Right lobe of liver (tissue), 6 donors: ENCODE results near the gene FRMD4B. TPM values are rescaled to one million over a fixed set of nuclear protein-coding genes. Genes with fewer than 3 reads are reported as not detected.
A peak's percentile ranks its signal among the peaks of the same experiment; 100 is the strongest.
"Not testable (repeated sequence)": the region's sequence is repeated elsewhere in the genome, so short reads cannot be mapped to it uniquely, and the experiment has no call there.

Experiments used
- ATAC-seq, 4 donors: fragments of 200-7000 bp; cut with Tn5 transposase; one replicate each; pipeline ENCODE4 v1.9.1; 2020; ENCODE audit warnings: mild to moderate bottlenecking in 4 of 4, moderate library complexity in 4 of 4
- DNase-seq, 3 donors: peaks; one replicate each; pipeline ENCODE4 v3.0.0-alpha.2; 2020
- H3K27ac ChIP-seq, 3 donors: fragments of 200-600 bp; one replicate each; pipeline ENCODE4 v1.8.0; 2022
- H3K27me3 ChIP-seq, 2 donors: fragments of 200-600 bp; one replicate each; pipeline ENCODE4 v1.8.0; 2022
- H3K36me3 ChIP-seq, 4 donors: fragments of 200-600 bp; sonication (generic) in 1 of 4; one replicate each; pipeline versions ENCODE4 v1.5.1 to v1.8.0; 2017 to 2022; ENCODE audit warnings: control low read depth in 1 of 4
- H3K4me1 ChIP-seq, 4 donors: fragments of 200-600 bp; sonication (generic) in 1 of 4; one replicate each; pipeline versions ENCODE4 v1.5.1 to v1.8.0; 2017 to 2022; ENCODE audit warnings: control low read depth in 1 of 4
- H3K4me3 ChIP-seq, 3 donors: fragments of 200-600 bp; one replicate each; pipeline ENCODE4 v1.8.0; 2022
- H3K9me3 ChIP-seq, 4 donors: fragments of 200-600 bp; sonication (generic) in 1 of 4; one replicate each; pipeline versions ENCODE4 v1.5.1 to v1.8.0; 2017 to 2022; ENCODE audit warnings: control low read depth in 1 of 4
- POLR2A ChIP-seq: fragments of 450-650 bp; IDR thresholded peaks from one replicate; pipeline ENCODE4 v1.6.1; 2017; ENCODE audit warnings: antibody characterized with exemption, mild to moderate bottlenecking
- WGBS: methylation state at CpG from one replicate; pipeline ENCODE4 v1.1.6; 2018; ENCODE audit warnings: low coverage, low lambda C conversion rate; ENCODE audit not compliant: insufficient coverage; ENCODE audit errors: missing lambda C conversion rate; 5-methylcytosine and 5-hydroxymethylcytosine counted together
- intact Hi-C, 2 donors: fragments of 100-400 bp; cut with DNase I; formaldehyde crosslinking; loops; one replicate each; pipeline versions ENCODE4 v1.11.2 to v1.14.1; 2022
- total RNA-seq, 6 experiments: library from RNA; depleted of rRNA in 2 of 6; stranded (reverse); fragments of >200 nt in 2 of 6; fragmentation: NEBNext Ultra II Directional in 3 of 6; extraction: Animal tissue kit (Norgen Biotek cat#: 25700) in 3 of 6; gene quantifications; one replicate each; pipeline versions ENCODE4 v1.1.0 to v1.2.4, GENCODE V29; 2016 to 2023
- TF ChIP-seq, protein P1 (sequence below), 4 donors: fragments of 200-600 bp in 3 of 4; fragments of 450-650 bp in 1 of 4; IDR thresholded peaks; one replicate each; pipeline versions ENCODE4 v1.5.1 to v1.8.0; 2016 to 2022; ENCODE audit warnings: antibody characterized with exemption in 4 of 4, mild to moderate bottlenecking in 2 of 4
- donor health status: DM: no; HTN: yes; CAD: no.
- donor health status: DM: no; HTN: no; CAD: no.
- donor health status: DM: no; HTN: no; CAD: no.
- donor health status: DM: no; HTN: yes; CAD: no.
- donor health status: DM: no; HTN: yes; CAD: no.

FRMD4B gene
- total RNA-seq, 6 experiments from 2014 or later: 9.2 to 21.0 (median 12.3) TPM

DNA sequence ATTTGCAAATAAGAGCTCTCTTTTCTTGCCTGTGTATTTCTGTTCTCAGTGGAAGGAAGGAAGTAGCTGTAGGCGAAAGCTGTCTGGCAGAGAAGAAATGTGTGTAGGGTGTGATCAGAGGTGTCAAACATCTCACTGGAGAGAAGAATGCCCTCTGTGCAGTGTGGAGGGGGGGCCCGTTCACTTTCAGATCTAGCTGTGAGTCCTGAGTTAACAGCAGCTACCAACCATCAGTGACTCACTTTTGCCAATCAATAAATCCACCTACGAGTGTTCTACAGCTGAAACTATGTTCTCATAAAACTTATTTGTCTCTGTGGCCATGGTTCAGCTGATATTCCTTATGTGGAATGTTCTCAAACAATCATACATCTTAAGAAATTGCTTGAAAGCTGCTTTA lies 103.7 kb downstream of the FRMD4B start:
- TF ChIP-seq, protein P1, sequence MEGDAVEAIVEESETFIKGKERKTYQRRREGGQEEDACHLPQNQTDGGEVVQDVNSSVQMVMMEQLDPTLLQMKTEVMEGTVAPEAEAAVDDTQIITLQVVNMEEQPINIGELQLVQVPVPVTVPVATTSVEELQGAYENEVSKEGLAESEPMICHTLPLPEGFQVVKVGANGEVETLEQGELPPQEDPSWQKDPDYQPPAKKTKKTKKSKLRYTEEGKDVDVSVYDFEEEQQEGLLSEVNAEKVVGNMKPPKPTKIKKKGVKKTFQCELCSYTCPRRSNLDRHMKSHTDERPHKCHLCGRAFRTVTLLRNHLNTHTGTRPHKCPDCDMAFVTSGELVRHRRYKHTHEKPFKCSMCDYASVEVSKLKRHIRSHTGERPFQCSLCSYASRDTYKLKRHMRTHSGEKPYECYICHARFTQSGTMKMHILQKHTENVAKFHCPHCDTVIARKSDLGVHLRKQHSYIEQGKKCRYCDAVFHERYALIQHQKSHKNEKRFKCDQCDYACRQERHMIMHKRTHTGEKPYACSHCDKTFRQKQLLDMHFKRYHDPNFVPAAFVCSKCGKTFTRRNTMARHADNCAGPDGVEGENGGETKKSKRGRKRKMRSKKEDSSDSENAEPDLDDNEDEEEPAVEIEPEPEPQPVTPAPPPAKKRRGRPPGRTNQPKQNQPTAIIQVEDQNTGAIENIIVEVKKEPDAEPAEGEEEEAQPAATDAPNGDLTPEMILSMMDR (IDR thresholded peaks at IDR 0.05): no peak
- TF ChIP-seq POLR2A: no peak
- no peaks in the 10 kb centered on the region for H3K9me3 ChIP-seq
- peak; percentile 44 to 90 (median 61) for ATAC-seq
- 19% methylated on average over 3 of the region's 3 CpGs for WGBS
- no peak overlapping the region for H3K4me3 ChIP-seq
- intact Hi-C loops: no loop called here
- no peak overlapping the region for H3K27ac ChIP-seq
- H3K36me3 ChIP-seq: no peaks in the 10 kb centered on the region
- H3K27me3 ChIP-seq: no peaks in the 10 kb centered on the region
- H3K4me1 ChIP-seq: no peaks in the 10 kb centered on the region
- no peak for DNase-seq

DNA sequence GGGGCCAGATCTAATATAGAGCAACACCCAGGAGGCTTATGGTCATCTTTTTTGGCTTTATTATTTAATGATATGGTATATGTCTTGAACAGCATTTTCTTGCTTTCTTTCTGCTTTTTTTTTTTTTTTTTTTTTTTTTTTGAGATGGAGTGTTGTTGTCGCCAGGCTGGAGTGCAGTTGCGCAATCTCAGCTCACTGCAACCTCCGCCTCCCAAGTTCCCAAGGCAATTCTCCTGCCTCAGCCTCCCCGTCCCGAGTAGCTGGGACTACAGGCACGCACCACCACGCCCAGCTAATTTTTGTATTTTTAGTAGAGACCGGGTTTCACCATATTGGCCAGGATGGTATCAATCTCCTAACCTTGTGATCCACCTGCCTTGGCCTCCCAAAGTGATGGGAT lies 108.5 kb downstream of the FRMD4B start:
- H3K4me1 ChIP-seq, H3K4me3 ChIP-seq, H3K36me3 ChIP-seq, H3K27ac ChIP-seq, intact Hi-C loops, ATAC-seq, H3K9me3 ChIP-seq, H3K27me3 ChIP-seq, DNase-seq: not testable (repeated sequence)
- 84% methylated on average over 8 of the region's 8 CpGs for WGBS

DNA sequence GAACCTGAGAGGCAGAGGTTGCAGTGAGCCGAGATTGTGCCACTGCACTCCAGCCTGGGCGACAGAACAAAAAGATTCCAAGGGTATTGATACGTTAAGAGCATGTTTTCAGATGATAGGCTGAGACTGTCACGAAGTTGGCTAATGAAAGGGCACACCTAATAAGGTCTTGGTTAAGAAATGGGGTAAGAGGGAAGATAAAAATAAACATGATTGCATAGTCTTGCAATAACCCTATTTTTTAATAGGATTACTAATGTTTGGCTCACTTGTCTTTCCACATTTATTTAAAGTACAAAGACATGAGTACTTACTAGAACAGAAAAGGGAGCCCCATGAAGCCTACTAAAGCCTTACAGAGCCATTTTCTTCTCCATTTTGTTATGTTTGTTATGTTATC lies 109.0 kb downstream of the FRMD4B start:
- H3K9me3 ChIP-seq: no peaks in the 10 kb centered on the region
- intact Hi-C loops: no loop called here

DNA sequence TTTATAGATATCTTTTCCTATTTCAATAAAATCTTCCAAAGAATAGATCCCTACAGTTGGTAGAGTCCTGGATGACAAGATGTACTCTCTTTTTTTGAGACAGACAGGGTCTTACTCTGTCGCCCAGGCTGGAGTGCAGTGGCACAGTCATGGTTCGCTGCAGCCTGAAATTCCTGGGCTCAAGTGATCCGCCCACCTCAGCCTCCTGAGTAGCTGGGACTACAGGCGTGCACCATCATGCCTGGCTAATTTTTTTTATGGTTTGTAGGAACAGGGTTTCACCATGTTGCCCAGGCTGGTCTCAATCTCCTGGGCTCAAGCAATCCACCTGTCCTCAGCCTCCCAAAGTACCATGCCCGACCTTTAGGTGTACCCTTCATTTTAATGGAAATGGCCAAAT lies 109.7 kb downstream of the FRMD4B start:
- H3K27ac ChIP-seq, H3K27me3 ChIP-seq, H3K4me3 ChIP-seq, H3K36me3 ChIP-seq, DNase-seq, intact Hi-C loops, ATAC-seq, H3K9me3 ChIP-seq, H3K4me1 ChIP-seq: not testable (repeated sequence)
- WGBS: 93% methylated on average over 5 of the region's 5 CpGs

More for the DNA sequence above, 109.0 kb downstream of the FRMD4B start:
- WGBS: 93% methylated on average over 4 of the region's 4 CpGs
- DNase-seq: no peak
- Histone ChIP-seq H3K27ac (no peak overlapping the region), H3K36me3 (no peaks in the 10 kb centered on the region), H3K4me3 (no peak overlapping the region), H3K4me1 (no peaks in the 10 kb centered on the region), H3K27me3 (no peaks in the 10 kb centered on the region)
- no peak for ATAC-seq
- no peak for TF ChIP-seq POLR2A
- TF ChIP-seq, protein P1 (IDR thresholded peaks at IDR 0.05): no peak

DNA sequence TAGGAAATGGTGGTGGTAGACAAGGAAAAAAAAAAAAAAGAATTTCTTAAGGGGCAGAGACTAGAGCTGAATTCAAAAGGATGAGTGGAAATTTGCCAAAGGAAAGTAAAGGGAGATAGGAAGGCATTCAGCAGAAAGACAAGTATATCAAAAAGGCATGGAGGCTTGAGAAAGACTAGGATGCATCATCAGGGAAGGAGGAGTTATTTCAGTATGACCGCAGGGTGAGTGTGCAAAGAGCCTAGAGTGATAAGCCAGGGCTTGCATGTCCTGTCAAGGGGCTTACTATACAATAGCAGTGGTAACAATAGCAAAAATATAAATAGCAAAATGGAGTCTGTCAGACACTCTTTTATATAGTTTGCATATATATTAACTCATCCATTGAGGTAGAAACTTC lies 112.0 kb downstream of the FRMD4B start:
- Histone ChIP-seq H3K4me3 (no peak overlapping the region), H3K36me3 (no peaks in the 10 kb centered on the region), H3K4me1 (peaks cover 0 to 3% (median 0%) of the 10 kb centered on the region in 4 donors), H3K27me3 (no peaks in the 10 kb centered on the region), H3K27ac (no peak overlapping the region), H3K9me3 (no peaks in the 10 kb centered on the region)
- DNase-seq: no peak
- no peak for ATAC-seq
- intact Hi-C loops: no loop called here
- WGBS: 100% methylated on average over 1 of the region's 1 CpG
- no peak for TF ChIP-seq POLR2A
- TF ChIP-seq, protein P1 (IDR thresholded peaks at IDR 0.05): no peak

DNA sequence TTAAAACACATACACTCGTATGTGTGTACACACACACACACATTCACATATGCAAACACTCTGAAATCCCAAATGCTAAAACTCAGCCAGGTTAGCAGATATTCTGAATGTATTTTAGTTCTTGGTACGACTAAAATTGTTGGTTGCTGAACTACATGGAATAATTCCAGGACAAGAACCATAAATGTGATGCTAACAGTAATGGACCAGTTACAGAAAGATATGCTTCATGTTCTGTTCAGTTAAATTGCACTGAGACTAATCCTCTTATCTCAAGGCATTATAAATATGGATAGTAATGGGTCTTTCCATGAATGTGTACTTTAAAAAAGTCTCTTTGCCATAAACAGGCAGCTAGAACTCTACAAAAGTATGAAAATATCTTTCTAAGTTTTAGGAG lies 113.3 kb downstream of the FRMD4B start:
- intact Hi-C loops: no loop called here
- peaks cover 0 to 3% (median 0%) of the 10 kb centered on the region in 4 donors for H3K4me1 ChIP-seq
- 87% methylated on average over 2 of the region's 2 CpGs for WGBS
- no peak overlapping the region for H3K4me3 ChIP-seq
- DNase-seq (no peak), ATAC-seq (no peak)
- no peak overlapping the region for H3K27ac ChIP-seq
- H3K36me3 ChIP-seq: no peaks in the 10 kb centered on the region
- no peaks in the 10 kb centered on the region for H3K27me3 ChIP-seq
- TF ChIP-seq, protein P1 (IDR thresholded peaks at IDR 0.05): no peak
- TF ChIP-seq POLR2A: no peak
- H3K9me3 ChIP-seq: no peaks in the 10 kb centered on the region
